ENCODE results near the gene PRM3. TPM values are rescaled to one million over a fixed set of nuclear protein-coding genes. Genes with fewer than 3 reads are reported as not detected.

PRM3 gene
- polyA plus RNA-seq, 10 donors, result not detected

DNA sequence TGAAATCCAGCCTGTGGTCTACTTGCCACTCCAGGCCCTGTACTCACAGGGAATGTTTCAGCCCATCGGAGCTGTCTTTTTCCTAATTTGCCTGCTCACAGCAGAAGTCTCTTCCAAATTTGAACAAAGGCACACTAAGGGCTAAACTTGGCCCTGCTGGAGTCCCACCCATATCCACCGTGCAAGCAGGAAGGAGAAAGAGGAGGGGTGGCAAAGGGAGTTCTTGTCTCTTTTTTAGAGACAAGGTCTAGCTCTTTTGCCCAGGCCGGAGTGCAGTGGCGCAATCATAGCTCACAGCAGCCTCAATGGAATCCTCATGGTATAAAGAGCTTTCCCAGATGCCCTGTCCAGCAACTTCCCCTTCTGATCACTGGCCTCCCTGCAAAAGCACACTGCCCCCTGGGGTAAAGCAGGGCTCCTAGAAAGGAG lies 10.4 kb upstream of the PRM3 start:
- no peak for DNase-seq

GRCh38 chr16:11280616-11281522 lies 7.4 kb upstream of the PRM3 start, which contains the start of gene PRM1:
PRM1 (minus strand) TSS chr16:11281330; CDS start chr16:11281238, 92 bp downstream.
- no peak for DNase-seq

GRCh38 chr16:11278681-11279628 lies 5.5 kb upstream of the PRM3 start:
- DNase-seq, result no peak

- no peak for DNase-seq
Measured at GRCh38 chr16:11277607-11278337, 4.3 kb upstream of the PRM3 start.

DNA sequence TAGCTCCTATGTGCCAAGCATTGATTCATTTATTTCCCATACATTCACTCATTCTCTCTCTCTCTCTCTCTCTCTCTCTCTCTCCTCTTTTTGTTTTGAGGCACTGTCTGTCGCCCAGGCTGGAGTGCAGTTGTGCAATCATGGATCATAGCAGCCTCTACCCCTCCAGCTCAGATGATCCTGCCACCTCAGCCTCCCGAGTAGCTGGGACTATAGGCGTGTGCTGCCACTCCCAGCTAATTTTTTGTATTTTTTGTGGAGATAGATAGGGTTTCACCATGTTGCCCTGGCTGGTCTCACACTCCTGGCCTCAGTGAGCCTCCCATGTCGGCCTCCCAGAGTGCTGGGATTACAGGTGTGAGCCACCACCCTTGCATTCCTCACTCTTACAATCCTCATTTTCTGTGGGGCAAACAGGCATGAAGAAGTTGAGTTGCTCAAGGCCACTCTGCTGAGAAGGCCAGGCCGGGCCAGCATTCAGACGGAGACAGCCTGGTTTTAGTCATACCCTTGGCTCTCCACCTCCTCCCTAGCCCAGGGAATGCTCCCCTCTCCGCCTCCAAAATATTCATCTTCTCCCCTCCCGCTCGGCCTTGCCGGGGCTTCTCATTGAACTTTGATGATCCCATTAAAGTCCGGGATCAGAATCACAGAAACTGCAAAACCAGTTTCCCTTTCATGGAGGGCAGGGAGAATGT lies 3.6 kb upstream of the PRM3 start:
- DNase-seq, result no peak

DNA sequence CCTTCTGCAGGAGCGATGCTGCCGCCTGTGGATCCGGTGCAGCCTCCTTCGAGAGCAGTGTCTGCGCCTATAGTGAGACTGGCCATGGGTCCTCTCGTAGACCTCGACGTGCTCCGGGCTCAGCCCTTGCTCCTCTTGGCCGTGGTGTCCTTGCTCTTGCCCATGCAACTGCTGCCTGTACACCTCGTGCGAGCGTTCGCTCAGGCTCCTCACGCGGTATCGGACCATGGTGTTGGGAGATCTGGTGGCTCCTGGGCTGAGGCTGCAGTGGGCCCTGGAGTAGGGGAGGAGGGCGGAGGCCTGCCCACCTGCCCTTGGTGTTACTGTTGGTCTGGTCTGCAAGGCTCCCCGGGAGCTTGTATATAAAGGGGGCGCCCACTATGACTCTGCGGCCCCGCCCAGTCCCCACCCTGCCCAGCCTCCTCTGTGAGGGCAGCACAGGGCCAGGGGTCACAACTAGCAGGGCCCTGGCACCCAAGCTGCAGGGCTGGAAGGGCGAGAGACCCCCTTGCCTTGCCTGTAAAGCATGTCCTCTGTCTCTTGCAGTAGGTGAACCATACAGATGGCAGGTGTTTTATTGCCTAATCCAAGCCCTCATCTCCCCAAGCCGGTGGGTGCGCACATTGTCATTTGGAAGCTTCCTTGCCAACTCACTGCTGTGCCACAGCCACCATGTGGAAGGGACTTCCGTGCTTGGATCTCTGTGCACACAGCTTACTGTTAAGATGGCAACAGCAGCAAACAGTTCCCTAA lies 2.9 kb upstream of the PRM3 start, which contains the start of gene PRM2:
TSS of gene PRM2 (minus strand) at position 338 of the 753 bp plus-strand sequence. CDS start at position 228, 110 bp downstream.
- DNase-seq, result no peak

DNA sequence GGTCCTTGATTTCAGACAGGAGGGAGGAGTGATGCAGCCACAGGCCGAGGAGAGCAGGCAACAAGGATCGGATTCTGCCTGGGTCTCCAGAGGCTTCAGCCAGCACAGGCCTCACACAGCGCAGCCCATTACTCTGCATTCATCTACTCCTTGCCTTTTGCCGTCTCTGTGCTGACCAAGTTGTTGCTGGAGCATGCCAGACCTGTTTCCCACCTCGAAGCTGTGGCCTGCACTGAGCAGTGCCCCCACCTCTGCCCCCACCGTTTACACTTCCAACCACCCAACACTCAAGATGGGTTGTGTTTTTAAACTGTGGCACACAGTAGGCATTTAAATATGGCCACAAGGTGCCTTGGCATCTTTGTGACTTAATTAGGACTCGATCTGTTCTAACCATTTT lies 1.5 kb upstream of the PRM3 start:
- DNase-seq, result no peak

DNA sequence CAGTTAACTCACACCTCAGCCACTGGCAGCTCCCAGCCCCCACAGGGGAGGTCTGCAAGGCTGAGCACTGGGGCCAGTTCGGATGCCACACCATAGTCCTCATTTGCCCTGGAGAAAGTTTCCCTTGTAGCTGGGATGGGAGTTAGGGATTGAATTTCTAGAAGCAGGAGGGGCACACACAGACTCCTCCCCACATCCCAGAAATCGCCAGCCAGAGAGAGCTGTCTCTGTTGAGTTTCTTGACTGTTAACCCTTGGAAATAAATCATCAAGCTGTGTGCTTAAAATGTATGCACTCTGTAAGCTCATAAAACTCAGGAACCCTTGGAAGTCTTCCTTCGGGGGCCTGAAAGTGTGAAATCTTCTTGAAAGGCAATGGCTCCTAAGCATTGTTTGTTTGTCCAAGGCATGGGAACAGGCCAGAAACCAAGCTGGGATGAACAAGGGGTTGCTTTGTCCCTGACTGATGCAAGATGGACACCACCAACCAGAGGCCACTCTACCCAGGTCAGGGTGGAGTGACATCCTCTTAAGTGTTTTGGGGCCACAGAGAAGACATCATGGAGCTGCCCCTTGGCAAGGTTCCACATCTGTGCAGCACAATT lies 394 bp upstream of the PRM3 start:
- no peak for DNase-seq

DNA sequence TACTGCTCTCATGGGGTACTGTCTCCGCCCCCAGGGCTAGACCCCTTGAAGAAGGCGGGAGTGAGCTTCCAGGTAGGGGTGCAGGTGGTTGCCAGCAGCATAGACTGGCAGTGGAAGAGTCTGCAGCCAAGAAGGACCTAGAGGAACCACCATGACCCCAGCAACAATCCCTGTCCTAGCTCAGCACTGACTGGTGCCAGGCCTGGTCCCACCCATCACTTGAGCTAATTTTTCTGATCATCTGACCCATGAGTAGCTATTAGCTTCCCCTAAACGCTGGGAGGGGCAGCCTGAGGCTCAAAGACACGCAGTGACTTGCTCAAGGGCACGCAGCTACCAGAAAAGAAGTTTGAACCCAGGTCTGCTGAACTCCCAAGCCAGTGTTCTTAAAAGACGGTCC lies 945 bp downstream of the PRM3 start:
- no peak for DNase-seq

DNA sequence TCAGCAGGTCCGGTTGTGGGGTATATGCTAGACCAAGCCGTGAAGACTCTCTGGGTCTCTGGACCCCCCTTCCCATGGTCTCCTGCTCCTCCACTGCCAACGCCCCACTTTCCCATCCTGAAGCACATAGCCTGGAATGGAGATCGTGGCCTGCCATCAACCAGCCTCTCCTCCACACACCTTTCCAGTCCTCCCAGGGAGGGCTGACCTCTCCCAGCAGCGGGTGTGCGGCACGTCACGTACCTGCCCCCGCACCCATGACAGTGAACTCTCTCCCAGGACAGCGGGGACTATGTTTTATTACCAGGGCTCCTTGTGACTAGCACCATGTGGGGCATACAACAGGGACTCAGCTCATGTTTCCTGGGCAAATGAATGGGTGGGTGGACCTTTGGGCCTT lies 1.8 kb downstream of the PRM3 start:
- DNase-seq, result no peak

DNA sequence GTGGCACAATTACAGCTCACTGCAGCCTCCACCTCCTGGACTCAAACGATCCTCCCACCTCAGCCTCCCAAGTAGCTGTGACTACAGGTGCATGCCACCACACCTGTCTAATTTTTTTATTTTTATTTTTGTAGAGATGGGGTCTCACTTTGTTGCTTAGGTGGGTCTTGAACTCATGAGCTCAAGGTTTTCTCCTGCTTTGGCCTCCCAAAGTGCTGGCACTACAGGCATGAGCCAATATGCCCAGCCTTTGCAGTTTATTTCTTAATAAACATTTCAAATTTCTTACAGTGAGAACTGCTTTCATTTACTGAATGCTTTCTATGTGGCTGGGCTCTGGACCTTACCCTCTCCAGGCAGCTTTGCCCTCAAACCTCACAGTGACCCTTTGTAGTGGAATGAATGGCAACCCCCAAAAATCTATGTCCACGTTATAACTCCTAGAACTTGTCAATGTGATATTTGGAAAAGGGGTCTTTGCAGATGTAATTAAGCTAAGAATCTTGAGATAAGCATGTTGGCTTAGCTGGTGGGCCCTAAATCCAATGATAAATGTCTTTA lies 2.7 kb downstream of the PRM3 start:
- no peak for DNase-seq

GRCh38 chr16:11268921-11269375 lies 4.5 kb downstream of the PRM3 start, which contains the start of gene TNP2:
TNP2 (minus strand) TSS chr16:11269325; CDS start chr16:11269262, 63 bp downstream.
- no peak for DNase-seq

DNA sequence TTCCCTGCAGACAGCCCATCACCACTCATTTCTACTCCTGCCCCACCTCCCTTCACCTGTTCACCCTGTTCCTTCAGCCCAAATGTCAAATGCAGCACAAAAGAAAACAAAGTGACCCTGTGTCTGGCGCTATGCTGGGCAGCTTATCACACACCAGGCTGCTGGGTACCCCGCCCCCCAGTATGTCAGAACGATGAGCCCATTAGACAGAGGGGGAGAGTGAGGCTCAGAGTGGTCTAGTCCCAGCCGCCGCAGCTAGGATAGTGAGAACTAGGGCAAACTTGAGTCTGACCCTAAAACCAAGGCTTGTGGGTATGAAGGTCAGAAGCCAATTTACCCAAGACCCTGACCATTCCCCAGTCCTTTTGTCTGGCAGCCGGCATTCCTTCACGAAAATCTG lies 8.3 kb downstream of the PRM3 start:
- no peak for DNase-seq

GRCh38 chr16:11264155-11264832 lies 9.1 kb downstream of the PRM3 start:
- DNase-seq, result no peak

GRCh38 chr16:11263737-11264136 lies 9.7 kb downstream of the PRM3 start:
- DNase-seq, result no peak

- DNase-seq, result no peak
Measured at GRCh38 chr16:11262915-11263314, 10.5 kb downstream of the PRM3 start.

DNA sequence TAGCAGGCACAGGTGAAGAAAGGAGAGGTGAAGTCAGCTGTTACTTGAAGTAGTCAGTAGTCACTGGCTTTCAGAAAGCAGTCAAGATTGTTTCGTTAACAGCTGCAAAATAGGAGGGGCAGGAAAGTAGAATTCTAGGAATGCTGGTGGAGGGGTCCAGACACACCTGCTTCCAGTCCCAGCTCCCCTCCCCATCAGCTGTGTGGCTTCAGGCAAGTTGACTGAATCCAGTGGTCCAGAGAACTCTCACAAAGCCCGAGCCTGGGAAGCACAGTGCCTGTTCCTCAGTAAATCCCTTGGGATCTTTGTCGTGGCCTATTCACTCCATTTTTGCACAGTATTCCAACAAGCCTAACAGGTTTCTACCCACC lies 12.8 kb downstream of the PRM3 start:
- no peak for DNase-seq

Data from muscle of back (tissue), 11 donors.